Measurements from ENCODE around the gene NOP53.
"Not testable (repeated sequence)": the region's sequence is repeated elsewhere in the genome, so short reads cannot be mapped to it uniquely, and the experiment has no call there.

Gene NOP53

GRCh38 chr19:47777245-47778048, 32.1 kb downstream of the NOP53 start:
- DNase-seq (ENCODE audit: low spot score) = not testable (repeated sequence)

- DNase-seq (ENCODE audit: low spot score) = peak; percentile 79
Measured at GRCh38 chr19:47778049-47778953, 33.0 kb downstream of the NOP53 start, which contains the start of gene SELENOW. Gene SELENOW (plus strand): TSS chr19:47778703. CDS start chr19:47778786, 83 bp downstream.

GRCh38 chr19:47778954-47779351, 33.6 kb downstream of the NOP53 start:
- peak; percentile 8 for DNase-seq (ENCODE audit: low spot score)

- DNase-seq (ENCODE audit: low spot score) = no peak
Measured at GRCh38 chr19:47779524-47780214, 34.3 kb downstream of the NOP53 start.

- no peak for DNase-seq (ENCODE audit: low spot score)
Measured at GRCh38 chr19:47780215-47780551, 34.8 kb downstream of the NOP53 start.

- DNase-seq (ENCODE audit: low spot score) = no peak
Measured at GRCh38 chr19:47781590-47782262, 36.4 kb downstream of the NOP53 start.

GRCh38 chr19:47786566-47786965, 41.2 kb downstream of the NOP53 start:
- DNase-seq (ENCODE audit: low spot score) = no peak

- not testable (repeated sequence) for DNase-seq (ENCODE audit: low spot score)
Measured at GRCh38 chr19:47787307-47787706, 42.0 kb downstream of the NOP53 start.

GRCh38 chr19:47789811-47790210, 44.5 kb downstream of the NOP53 start:
- not testable (repeated sequence) for DNase-seq (ENCODE audit: low spot score)

GRCh38 chr19:47790398-47790814, 45.1 kb downstream of the NOP53 start:
- peak; percentile 76 for DNase-seq (ENCODE audit: low spot score)

- DNase-seq (ENCODE audit: low spot score) = no peak
Measured at GRCh38 chr19:47792616-47793015, 47.3 kb downstream of the NOP53 start.

- no peak for DNase-seq (ENCODE audit: low spot score)
Measured at GRCh38 chr19:47794526-47794925, 49.2 kb downstream of the NOP53 start.

- DNase-seq (ENCODE audit: low spot score) = no peak
Measured at GRCh38 chr19:47796785-47797184, 51.4 kb downstream of the NOP53 start.

- DNase-seq (ENCODE audit: low spot score) = no peak
Measured at GRCh38 chr19:47797996-47798903, 52.9 kb downstream of the NOP53 start.

- no peak for DNase-seq (ENCODE audit: low spot score)
Measured at GRCh38 chr19:47798904-47799266, 53.5 kb downstream of the NOP53 start.

- DNase-seq (ENCODE audit: low spot score) = no peak
Measured at GRCh38 chr19:47801270-47801669, 55.9 kb downstream of the NOP53 start.

- DNase-seq (ENCODE audit: low spot score) = no peak
Measured at GRCh38 chr19:47802521-47803043, 57.2 kb downstream of the NOP53 start.

GRCh38 chr19:47803148-47803547, 57.8 kb downstream of the NOP53 start:
- not testable (repeated sequence) for DNase-seq (ENCODE audit: low spot score)

GRCh38 chr19:47803671-47804070, 58.3 kb downstream of the NOP53 start:
- DNase-seq (ENCODE audit: low spot score) = not testable (repeated sequence)

GRCh38 chr19:47804451-47804850, 59.1 kb downstream of the NOP53 start, which contains the start of gene TPRX1:
Gene TPRX1 (minus strand): TSS chr19:47804551. CDS start chr19:47804539, 12 bp downstream.
- DNase-seq (ENCODE audit: low spot score) = not testable (repeated sequence)

All from CD4-positive, alpha-beta T cell treated with Interleukin-15 for 4 hours (primary cell).